Heart right ventricle (tissue), 16 donors: Measurements from ENCODE around the gene BEST4. TPM values are rescaled to one million over a fixed set of nuclear protein-coding genes. Genes with fewer than 3 reads are reported as not detected.

Experiments
- ATAC-seq, 8 donors: fragments of 200-7000 bp; cut with Tn5 transposase; one replicate each; pipeline ENCODE4 v1.9.1; 2020; ENCODE audit warnings: mild to moderate bottlenecking in 8 of 8, moderate library complexity in 8 of 8, moderate number of reproducible peaks in 1 of 8
- DNase-seq, 2 donors: peaks; one replicate each; pipeline ENCODE4 v3.0.0-alpha.2; 2020
- H3K27ac ChIP-seq, 10 donors: fragments of 200-600 bp; sonication (generic) in 2 of 10; one replicate each; pipeline versions ENCODE4 v1.5.0 to v1.8.0; 2020 to 2022; ENCODE audit warnings: mild to moderate bottlenecking in 3 of 10
- H3K27me3 ChIP-seq, 7 donors: fragments of 200-600 bp; one replicate each; pipeline ENCODE4 v1.8.0; 2021 to 2022; ENCODE audit warnings: mild to moderate bottlenecking in 2 of 7
- H3K36me3 ChIP-seq, 9 donors: fragments of 200-600 bp; sonication (generic) in 1 of 9; one replicate each; pipeline versions ENCODE4 v1.5.0 to v1.8.0; 2020 to 2022; ENCODE audit warnings: mild to moderate bottlenecking in 2 of 9
- H3K4me1 ChIP-seq, 9 donors: fragments of 200-600 bp; sonication (generic) in 1 of 9; one replicate each; pipeline versions ENCODE4 v1.5.0 to v1.8.0; 2020 to 2022; ENCODE audit warnings: mild to moderate bottlenecking in 4 of 9
- H3K4me3 ChIP-seq, 10 donors: fragments of 200-600 bp; sonication (generic) in 2 of 10; one replicate each; pipeline versions ENCODE4 v1.5.0 to v1.8.0; 2020 to 2022; ENCODE audit warnings: mild to moderate bottlenecking in 7 of 10, moderate library complexity in 2 of 10
- H3K9me3 ChIP-seq, 11 donors: fragments of 200-600 bp in 10 of 11; sonication (generic) in 2 of 11; one replicate each; pipeline versions ENCODE4 v1.5.0 to v1.8.0; 2013 to 2022; ENCODE audit warnings: mild to moderate bottlenecking in 2 of 11, control low read depth in 1 of 11, moderate library complexity in 1 of 11
- CTCF ChIP-seq, 9 donors: fragments of 200-600 bp; sonication (generic) in 2 of 9; IDR thresholded peaks; one replicate each; pipeline versions ENCODE4 v1.5.0 to v1.8.0; 2021 to 2022; ENCODE audit warnings: antibody characterized with exemption in 9 of 9, mild to moderate bottlenecking in 5 of 9, moderate library complexity in 1 of 9
- WGBS, 2 donors: extraction: QIAGEN DNeasy Blood & Tissue Kit; methylation state at CpG; one replicate each; pipeline ENCODE4 v1.1.7; 2013; ENCODE audit warnings: inconsistent platforms in 1 of 2; 5-methylcytosine and 5-hydroxymethylcytosine counted together
- intact Hi-C, 10 donors: fragments of 100-400 bp; cut with DNase I; formaldehyde crosslinking; loops; one replicate each; pipeline versions ENCODE4 v1.11.1 to v1.14.2; 2022
- polyA plus RNA-seq, 2 donors: library from polyadenylated mRNA; stranded (reverse); fragments of 200-250 nt; gene quantifications; one replicate each; pipeline ENCODE4 v1.2.3, GENCODE V29; 2013
- total RNA-seq, 10 donors: library from RNA; stranded (reverse); fragmentation: NEBNext Ultra II Directional in 3 of 10; extraction: Animal tissue kit (Norgen Biotek cat#: 25700) in 3 of 10; gene quantifications; one replicate each; pipeline versions ENCODE4 v1.2.1 to v1.2.4, GENCODE V29; 2021 to 2023
- donor health status: Arrhythmogenic right ventricular cardiomyopathy.
- donor health status: ischemic (EF 13 %, LVEDD 7.1; RV severe dilation, severe dysfunction).
- donor health status: healthy with polysubstance abuse.
- donor health status: DM: no; HTN: yes; CAD: no.
- donor health status: DM: no; HTN: no; CAD: no.
- donor health status: ischemic (EF 25% LVEDD 6.9; RV normal size, moderate dysfunction).
- donor health status: ischemic (EF 25% LVEDD 5.7; RV mildly dilated, moderate dysfunction).
- donor health status: healthy.
- donor health status: DM: yes; HTN: yes; CAD: no.
- donor health status: Ischemic cardiomyopathy.
- donor health status: ischemic (EF 35%, LVEDD 5.7; RV mildly dilated, moderate dysfunction).
- donor health status: nonischemic (EF 11% LVEDD 7.7; RV severe dilation, severe dysfunction).
- donor health status: DM: yes; HTN: yes; CAD: no.
- donor health status: PGD.
- donor health status: ischemic (EF 29% LVEDD 5.4; RV normal size, mild dysfunction).
- donor health status: nonischemic (EF 23%, LVEDD 6.1; RV moderate dilation, normal function).

BEST4 gene
- total and polyA plus RNA-seq, 12 donors = 0.07 to 0.44 (median 0.16) TPM; not detected in 5

- Histone ChIP-seq H3K4me3 (peak overlapping the region in 4 of 10 donors; percentile 56 to 69 (median 67)), H3K4me1 (peaks cover 7 to 38% (median 15%) of the 10 kb centered on the region in 9 donors), H3K9me3 (no peaks in the 10 kb centered on the region), H3K27me3 (no peaks in the 10 kb centered on the region), H3K27ac (peak overlapping the region in 9 of 10 donors; percentile 92 to 99 (median 97)), H3K36me3 (no peaks in the 10 kb centered on the region)
- intact Hi-C loops = loop anchor here in 3 of 10 donors (2.0 to 5.0 kb wide), 3 partner anchors 22 to 481 kb away; partner anchors contain the start of gene BEST4 (in 1 of the 3)
- TF ChIP-seq CTCF (IDR thresholded peaks at IDR 0.05) = no peak
- DNase-seq (peak in 1 of 2 donors; percentile 8), ATAC-seq (no peak)
- 90 to 91% methylated on average over 9 of the region's 9 CpGs for WGBS, 2 donors
Observed at GRCh38 chr1:44821240-44821715, 33.3 kb upstream of the BEST4 start.

- peak in 1 of 2 donors; percentile 15 for DNase-seq
- intact Hi-C loops = loop anchor here in 3 of 10 donors (2.0 to 5.0 kb wide), 3 partner anchors 22 to 482 kb away; partner anchors contain the start of gene BEST4 (in 1 of the 3)
- peaks cover 0 to 6% (median 0%) of the 10 kb centered on the region in 9 donors for H3K36me3 ChIP-seq
- 24 to 25% methylated on average over 25 of the region's 25 CpGs for WGBS, 2 donors
- peak overlapping the region; percentile 85 to 99 (median 96) for H3K27ac ChIP-seq
- no peak for TF ChIP-seq CTCF (IDR thresholded peaks at IDR 0.05)
- no peaks in the 10 kb centered on the region for H3K27me3 ChIP-seq
- ATAC-seq = peak; percentile 10 to 41 (median 34)
- H3K4me3 ChIP-seq = peak overlapping the region; percentile 47 to 76 (median 64)
- no peaks in the 10 kb centered on the region for H3K9me3 ChIP-seq
- peaks cover 7 to 32% (median 12%) of the 10 kb centered on the region in 9 donors for H3K4me1 ChIP-seq
Observed at GRCh38 chr1:44820328-44821239, 32.6 kb upstream of the BEST4 start.

GRCh38 chr1:44819608-44820327, 31.8 kb upstream of the BEST4 start:
- no peaks in the 10 kb centered on the region for H3K27me3 ChIP-seq
- H3K27ac ChIP-seq = peak overlapping the region; percentile 85 to 99 (median 96)
- peak in 3 of 9 donors; percentile 24 to 35 (median 33) for TF ChIP-seq CTCF (IDR thresholded peaks at IDR 0.05)
- DNase-seq (peak; percentile 79 to 84), ATAC-seq (peak; percentile 88 to 95 (median 92))
- WGBS, 2 donors = 0% methylated on average over 33 of the region's 33 CpGs
- peaks cover 0 to 15% (median 0%) of the 10 kb centered on the region in 9 donors for H3K36me3 ChIP-seq
- H3K4me1 ChIP-seq = peaks cover 7 to 30% (median 12%) of the 10 kb centered on the region in 9 donors
- peak overlapping the region; percentile 47 to 76 (median 64) for H3K4me3 ChIP-seq
- no peaks in the 10 kb centered on the region for H3K9me3 ChIP-seq
- intact Hi-C loops = loop anchor here in 4 of 10 donors (2.0 to 5.0 kb wide), 4 partner anchors 19 to 483 kb away; partner anchors contain the start of genes BEST4 (in 1 of the 4) and PLK3 (in 1 of the 4)
